GM18951 (cell line): ENCODE results near the gene DCAKD.

Experiments used
- POLR2A ChIP-seq: IDR thresholded peaks from 4 replicates; pipeline ENCODE4 v1.6.1; 2011; ENCODE audit warnings: mild to moderate bottlenecking; ENCODE audit not compliant: insufficient read length, insufficient read depth; ENCODE audit errors: extremely low read depth
- in situ Hi-C: fragments of 300-500 bp; cut with MboI; formaldehyde crosslinking; loops from one replicate; pipeline ENCODE4 v1.12.0; 2022; ENCODE audit warnings: low sequenced_read_pairs, mixed read lengths, inconsistent platforms; ENCODE audit not compliant: unreplicated experiment

The DCAKD gene

DNA sequence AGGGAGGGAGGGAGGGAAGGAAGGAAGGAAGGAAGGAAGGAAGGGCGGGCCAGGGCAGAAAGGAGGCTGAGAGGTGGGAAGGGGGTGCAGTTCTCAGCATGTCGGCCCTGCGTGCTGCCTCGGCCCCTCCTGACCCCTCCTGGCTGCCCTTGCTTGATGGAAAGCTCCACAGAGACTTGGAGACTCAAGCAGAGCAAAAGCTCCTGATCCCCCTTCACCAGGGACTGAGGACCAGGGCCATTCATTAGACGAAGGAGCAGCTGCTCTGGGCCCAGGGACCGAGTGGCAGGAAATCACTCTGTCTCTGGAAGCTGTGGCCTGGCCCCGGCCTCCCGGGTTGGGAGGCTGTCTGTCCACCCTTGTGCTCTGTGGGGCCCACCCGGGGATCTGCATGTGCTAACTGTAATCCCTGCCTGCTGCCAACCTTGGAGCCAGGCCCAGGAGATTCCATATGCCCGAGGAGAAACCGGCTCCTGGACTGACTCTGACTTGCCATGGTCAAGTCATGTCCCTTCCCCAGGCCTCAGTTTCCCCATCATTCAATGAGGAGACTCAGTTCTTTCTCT lies 55.9 kb downstream of the DCAKD start:
- in situ Hi-C loops = no loop called here
- no peak for TF ChIP-seq POLR2A

GRCh38 chr17:44992242-44992939 lies 59.0 kb downstream of the DCAKD start:
- in situ Hi-C loops = no loop called here
- TF ChIP-seq POLR2A = no peak

DNA sequence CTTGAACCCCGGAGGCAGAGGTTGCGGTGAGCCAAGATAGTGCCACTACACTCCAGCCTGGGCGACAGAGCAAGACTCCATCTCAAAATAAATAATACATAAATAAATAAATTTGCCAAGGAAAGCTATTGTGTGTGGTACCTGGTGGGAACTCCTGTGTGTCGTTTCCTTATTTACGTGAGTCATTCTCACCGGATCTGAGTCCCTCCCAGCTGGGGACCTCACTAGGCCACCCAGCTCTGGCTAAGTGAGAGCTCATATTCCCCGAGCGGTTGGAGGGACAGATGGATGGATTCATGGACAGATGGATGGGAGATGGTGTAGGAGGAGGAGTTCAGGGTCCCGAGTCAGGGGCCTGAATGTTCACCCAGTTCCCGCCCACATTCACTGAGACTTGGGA lies 60.4 kb downstream of the DCAKD start:
- in situ Hi-C loops = no loop called here
- TF ChIP-seq POLR2A = no peak

DNA sequence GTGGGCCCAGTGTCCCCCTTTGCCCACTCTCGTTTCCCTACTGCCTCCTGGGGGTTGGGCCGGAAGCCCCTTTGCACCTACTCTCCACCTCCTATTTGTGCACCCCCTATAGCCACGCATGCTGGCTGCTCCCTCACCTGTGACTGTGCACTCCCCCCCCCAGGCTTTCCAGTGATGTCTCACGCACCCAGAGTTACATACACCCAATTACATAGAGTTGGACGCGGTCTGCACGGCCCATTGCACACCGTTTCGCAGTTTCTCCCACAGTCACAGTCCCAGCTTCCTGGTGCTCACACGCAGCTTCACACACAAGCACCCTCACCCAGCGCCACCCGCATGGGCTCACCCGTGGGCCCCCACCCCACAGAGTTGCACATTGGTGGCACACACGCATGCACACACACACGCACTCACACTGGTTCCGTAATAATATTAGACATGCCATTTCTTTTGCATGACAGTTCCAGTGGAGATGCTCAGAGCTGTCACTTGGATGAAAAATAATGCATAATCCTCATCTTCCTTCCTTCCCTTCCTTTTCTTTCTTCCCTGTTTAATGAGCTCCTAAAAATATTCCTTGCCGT lies 61.8 kb downstream of the DCAKD start:
- no peak for TF ChIP-seq POLR2A
- in situ Hi-C loops = no loop called here

GRCh38 chr17:44988044-44988942 lies 63.1 kb downstream of the DCAKD start:
- in situ Hi-C loops = no loop called here
- no peak for TF ChIP-seq POLR2A

DNA sequence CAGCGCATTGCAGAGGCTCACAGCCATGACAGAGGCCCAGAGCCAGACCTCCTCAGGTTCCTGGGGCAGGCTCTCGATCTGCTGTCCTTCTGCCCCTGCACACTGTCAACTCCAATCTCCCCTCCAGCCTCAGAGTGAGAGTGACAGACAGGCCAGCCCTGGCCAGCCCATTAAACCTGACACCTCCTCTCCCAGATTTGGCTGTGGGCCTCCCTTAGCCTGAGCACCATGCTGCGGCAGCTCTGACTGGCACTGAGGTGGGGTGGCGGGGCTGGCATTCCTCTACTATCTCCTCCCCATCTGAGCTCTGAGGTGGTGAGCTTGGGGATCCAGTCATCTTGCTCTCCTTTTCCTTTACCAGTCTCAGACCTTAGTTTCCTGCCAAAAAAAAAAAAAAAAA lies 67.9 kb downstream of the DCAKD start:
- in situ Hi-C loops = no loop called here
- no peak for TF ChIP-seq POLR2A

DNA sequence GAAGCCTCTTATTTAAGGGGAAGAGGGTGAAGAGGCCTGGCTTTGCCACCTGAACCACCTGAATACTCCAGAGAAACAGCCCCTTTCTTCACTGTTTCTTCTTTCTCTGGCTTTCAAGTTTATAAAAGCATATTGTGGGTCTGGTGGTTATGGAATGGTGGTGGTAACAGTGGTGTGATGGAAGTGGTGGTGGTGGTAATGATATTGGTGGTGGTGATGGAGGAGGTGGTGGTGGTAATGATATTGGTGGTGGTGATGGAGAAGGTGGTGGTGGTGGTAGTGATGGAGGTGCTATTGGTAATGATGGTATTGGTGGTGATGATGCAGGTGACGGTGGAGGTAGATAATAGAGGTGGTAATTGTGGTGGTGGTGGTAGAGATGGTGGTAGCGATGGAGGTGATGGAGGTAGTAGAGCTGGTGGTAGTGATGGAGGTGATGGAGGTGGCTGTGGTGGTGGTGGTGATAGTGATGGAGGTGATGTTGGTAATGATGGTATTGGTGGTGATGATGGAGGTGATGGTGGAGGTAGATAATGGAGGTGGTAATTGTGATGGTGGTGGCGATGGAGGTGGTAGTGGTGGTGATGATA lies 69.2 kb downstream of the DCAKD start:
- no peak for TF ChIP-seq POLR2A
- in situ Hi-C loops = no loop called here

GRCh38 chr17:44981221-44981968 lies 70.0 kb downstream of the DCAKD start:
- no peak for TF ChIP-seq POLR2A

DNA sequence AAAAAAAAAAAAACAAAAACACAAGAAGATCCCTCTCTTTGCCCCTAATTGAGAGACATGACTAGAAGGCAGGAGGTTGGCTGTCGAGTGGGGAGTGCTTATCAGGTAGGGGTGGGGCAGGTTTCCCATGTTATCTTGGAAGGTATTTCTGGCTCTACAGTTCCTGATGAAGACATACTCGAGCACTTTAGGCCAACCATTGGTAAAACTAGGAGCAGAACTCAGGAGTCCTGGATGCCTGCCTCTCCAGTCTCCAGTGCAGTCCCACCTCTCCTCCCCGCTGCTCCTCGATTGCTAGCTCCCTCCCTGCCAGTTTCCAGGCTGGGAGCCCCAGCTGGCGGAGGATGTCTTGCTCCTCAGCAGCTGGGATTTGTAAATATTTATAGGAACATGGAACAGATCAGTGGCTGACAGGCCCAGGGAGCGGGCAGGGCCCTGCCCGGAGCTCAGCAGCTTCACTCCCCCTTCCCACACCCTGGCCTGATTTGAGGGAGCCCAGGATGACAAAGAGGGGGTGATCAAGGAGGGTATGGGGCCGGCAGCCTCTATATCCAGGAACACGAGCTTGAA lies 71.9 kb downstream of the DCAKD start:
- in situ Hi-C loops = no loop called here
- no peak for TF ChIP-seq POLR2A

More at GRCh38 chr17:44981221-44981968, 70.0 kb downstream of the DCAKD start:
- in situ Hi-C loops = no loop called here

DNA sequence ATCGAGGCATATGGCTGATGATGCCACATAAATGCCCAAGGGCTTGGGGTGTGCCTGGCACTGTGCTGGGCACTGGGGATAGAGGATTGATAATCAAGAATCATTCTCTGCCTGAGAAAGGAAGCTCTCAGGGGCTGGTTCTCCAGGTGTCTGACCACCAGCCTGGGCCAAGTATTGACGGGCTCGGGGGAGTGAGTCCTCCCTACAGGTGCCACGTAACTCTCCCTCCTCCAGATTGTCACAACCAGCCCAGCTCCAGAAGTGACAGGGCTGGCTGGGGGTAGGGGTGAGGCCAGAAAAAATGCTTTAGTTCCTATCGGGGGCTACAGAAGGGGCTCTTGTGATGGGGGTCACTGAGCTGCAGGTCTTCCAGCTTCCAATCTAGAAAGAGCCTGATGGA lies 72.6 kb downstream of the DCAKD start:
- in situ Hi-C loops = no loop called here
- TF ChIP-seq POLR2A = no peak

- TF ChIP-seq POLR2A = no peak
- in situ Hi-C loops = no loop called here
These were observed 73.5 kb downstream of the DCAKD start for GRCh38 chr17:44977814-44978550.
